ENCODE data around the gene DTNBP1.

Gene DTNBP1

DNA sequence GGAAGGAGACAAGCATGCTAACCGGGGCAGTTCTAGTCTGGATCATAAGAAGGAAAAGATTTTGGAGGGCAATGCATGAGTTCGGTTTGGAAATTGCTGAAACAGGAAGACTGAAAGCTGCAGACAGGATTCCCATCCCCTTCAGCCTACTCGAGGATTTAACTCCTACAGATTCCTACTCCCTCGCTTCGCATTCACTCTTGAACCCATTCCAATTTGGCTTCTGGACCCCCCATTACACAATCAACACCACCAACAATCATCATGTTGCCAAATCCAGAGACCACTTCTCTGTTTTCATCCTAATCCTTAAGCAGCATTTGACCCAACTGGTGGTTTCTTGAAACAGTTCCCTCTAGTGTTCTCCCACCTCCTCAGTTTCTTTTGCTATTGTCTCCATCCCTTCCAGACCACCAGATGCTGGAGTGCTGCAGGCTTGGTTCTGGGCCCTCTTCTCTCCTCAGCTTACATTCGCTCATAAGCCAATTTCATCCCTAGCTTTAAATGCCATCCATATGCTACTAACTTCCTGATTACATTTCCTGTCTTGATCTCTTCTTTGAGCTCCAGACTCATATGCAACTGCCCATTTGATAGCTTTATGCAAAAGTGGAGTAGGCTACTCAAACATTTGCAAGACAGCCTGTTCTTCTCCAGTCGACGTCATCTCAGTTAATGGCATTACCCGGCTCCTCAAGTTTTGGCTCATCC is 66.5 kb downstream of the DTNBP1 start:
- no peak overlapping the region for H3K9ac ChIP-seq (ENCODE audit: low read length)
- H3K27me3 ChIP-seq (replicated peaks; ENCODE audit: insufficient read depth, low read length), result no peaks in the 10 kb centered on the region
- no peaks in the 10 kb centered on the region for H3K9me2 ChIP-seq (replicated peaks; ENCODE audit: insufficient read depth, low read length)
- H3K27ac ChIP-seq (ENCODE audit: low read length), result no peak overlapping the region
- TF ChIP-seq, protein P1, sequence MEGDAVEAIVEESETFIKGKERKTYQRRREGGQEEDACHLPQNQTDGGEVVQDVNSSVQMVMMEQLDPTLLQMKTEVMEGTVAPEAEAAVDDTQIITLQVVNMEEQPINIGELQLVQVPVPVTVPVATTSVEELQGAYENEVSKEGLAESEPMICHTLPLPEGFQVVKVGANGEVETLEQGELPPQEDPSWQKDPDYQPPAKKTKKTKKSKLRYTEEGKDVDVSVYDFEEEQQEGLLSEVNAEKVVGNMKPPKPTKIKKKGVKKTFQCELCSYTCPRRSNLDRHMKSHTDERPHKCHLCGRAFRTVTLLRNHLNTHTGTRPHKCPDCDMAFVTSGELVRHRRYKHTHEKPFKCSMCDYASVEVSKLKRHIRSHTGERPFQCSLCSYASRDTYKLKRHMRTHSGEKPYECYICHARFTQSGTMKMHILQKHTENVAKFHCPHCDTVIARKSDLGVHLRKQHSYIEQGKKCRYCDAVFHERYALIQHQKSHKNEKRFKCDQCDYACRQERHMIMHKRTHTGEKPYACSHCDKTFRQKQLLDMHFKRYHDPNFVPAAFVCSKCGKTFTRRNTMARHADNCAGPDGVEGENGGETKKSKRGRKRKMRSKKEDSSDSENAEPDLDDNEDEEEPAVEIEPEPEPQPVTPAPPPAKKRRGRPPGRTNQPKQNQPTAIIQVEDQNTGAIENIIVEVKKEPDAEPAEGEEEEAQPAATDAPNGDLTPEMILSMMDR (IDR thresholded peaks at IDR 0.05; ENCODE audit: low read length), result no peak
- TF ChIP-seq EZH2phosphoT487 (IDR thresholded peaks at IDR 0.05; ENCODE audit: low read length), result no peak
- TF ChIP-seq EZH2 (optimal IDR thresholded peaks at IDR 0.05; ENCODE audit: low read depth, low read length), result no peak
- no peak overlapping the region for H3K4me3 ChIP-seq (ENCODE audit: low read length)
- peaks cover 36% of the 10 kb centered on the region for H3K79me2 ChIP-seq (ENCODE audit: low read length)
- H3K4me2 ChIP-seq (ENCODE audit: low read depth, low read length), result no peak overlapping the region
- no peak for DNase-seq
- no peaks in the 10 kb centered on the region for H3F3A ChIP-seq (ENCODE audit: insufficient read depth, low read length)
- no peak overlapping the region for H2AFZ ChIP-seq (ENCODE audit: low read length)
- no peaks in the 10 kb centered on the region for H4K20me1 ChIP-seq (ENCODE audit: insufficient read depth, low read length)
- no peaks in the 10 kb centered on the region for H3K4me1 ChIP-seq (ENCODE audit: low read length)
- no peaks in the 10 kb centered on the region for H3K36me3 ChIP-seq (replicated peaks; ENCODE audit: insufficient read depth, low read length)
- no peaks in the 10 kb centered on the region for H3K9me3 ChIP-seq (replicated peaks; ENCODE audit: insufficient read depth, low read length)

DNA sequence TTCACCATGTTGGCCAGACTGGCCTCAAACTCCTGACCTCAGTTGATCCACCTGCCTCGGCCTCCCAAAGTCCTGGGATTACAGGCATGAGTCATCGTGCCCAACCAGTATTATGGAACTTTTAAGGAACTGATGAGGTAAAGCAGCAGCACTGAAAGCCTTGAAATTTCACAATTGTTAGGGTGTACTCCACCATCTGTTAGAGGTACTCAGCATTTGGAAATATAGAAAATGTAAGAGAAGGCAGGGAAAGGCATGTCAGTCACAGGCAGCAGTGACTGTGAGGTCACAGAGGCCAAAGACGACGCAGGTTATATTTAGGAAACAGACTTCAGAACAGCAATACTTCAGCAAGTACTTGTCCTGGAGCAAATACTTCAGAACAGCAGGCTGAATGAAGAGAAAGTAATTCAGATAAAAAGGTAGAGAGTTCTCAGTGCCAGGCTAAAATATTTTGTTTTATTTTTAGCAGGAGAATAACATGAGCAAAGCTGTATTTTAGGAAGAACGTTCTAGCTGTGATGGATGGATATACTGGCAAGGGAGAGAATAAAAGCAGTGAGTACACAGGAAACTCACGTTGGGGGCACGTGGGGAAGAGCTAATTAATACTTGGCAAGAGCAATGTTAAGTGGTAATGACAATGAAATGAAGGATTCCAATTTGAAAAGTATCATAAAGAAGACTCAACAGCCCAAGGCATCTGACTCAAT is 67.2 kb downstream of the DTNBP1 start:
- Histone ChIP-seq H4K20me1 (ENCODE audit: insufficient read depth, low read length) (no peaks in the 10 kb centered on the region), H3K9me3 (replicated peaks; ENCODE audit: insufficient read depth, low read length) (no peaks in the 10 kb centered on the region), H3K9ac (ENCODE audit: low read length) (no peak overlapping the region), H3K27ac (ENCODE audit: low read length) (no peak overlapping the region), H3K36me3 (replicated peaks; ENCODE audit: insufficient read depth, low read length) (no peaks in the 10 kb centered on the region), H2AFZ (ENCODE audit: low read length) (no peak overlapping the region), H3K4me3 (ENCODE audit: low read length) (no peak overlapping the region), H3K27me3 (replicated peaks; ENCODE audit: insufficient read depth, low read length) (no peaks in the 10 kb centered on the region), H3F3A (ENCODE audit: insufficient read depth, low read length) (no peaks in the 10 kb centered on the region), H3K4me2 (ENCODE audit: low read depth, low read length) (no peak overlapping the region), H3K79me2 (ENCODE audit: low read length) (peaks cover 33% of the 10 kb centered on the region), H3K9me2 (replicated peaks; ENCODE audit: insufficient read depth, low read length) (no peaks in the 10 kb centered on the region), H3K4me1 (ENCODE audit: low read length) (no peaks in the 10 kb centered on the region)
- DNase-seq, result no peak
- TF ChIP-seq, protein P1 (IDR thresholded peaks at IDR 0.05; ENCODE audit: low read length), result no peak
- TF ChIP-seq EZH2 (optimal IDR thresholded peaks at IDR 0.05; ENCODE audit: low read depth, low read length), result no peak
- no peak for TF ChIP-seq EZH2phosphoT487 (IDR thresholded peaks at IDR 0.05; ENCODE audit: low read length)

DNA sequence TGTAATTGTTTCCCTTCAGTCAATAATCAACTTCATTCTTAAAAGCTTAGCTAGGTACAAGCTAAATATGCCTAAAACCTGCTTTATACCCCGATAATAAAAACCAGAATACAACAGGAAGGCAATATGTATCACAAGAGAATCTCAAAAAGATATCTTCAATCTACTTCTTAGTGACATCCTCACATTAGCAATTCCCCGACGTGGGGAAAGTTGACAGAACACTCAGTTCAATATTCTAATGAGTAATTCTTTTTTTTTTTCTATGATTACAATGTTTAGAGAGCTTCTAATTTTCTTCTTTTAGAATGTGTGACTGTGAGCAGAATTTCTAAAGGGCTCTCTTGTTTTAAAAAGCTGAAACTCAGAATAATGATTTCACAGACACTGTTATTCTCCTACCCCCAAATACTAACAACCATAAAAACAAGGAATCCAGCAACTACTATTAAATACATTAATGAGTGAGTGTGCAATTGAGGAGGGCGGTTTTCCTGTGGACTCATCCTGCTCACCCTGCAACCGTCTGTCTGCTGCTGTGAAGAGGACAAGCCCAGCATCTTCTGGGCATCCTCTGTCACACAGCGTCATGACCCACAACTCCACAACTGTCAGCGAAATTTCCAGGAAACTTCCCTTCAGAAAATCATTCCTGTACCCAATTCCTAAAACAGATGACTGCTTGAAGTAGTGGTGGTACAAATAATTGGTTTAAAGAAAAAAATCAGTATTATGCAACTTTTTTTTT is 68.1 kb downstream of the DTNBP1 start:
- H3K4me3 ChIP-seq (ENCODE audit: low read length), result no peak overlapping the region
- H3K79me2 ChIP-seq (ENCODE audit: low read length), result peaks cover 29% of the 10 kb centered on the region
- no peaks in the 10 kb centered on the region for H3K4me1 ChIP-seq (ENCODE audit: low read length)
- no peaks in the 10 kb centered on the region for H3K9me3 ChIP-seq (replicated peaks; ENCODE audit: insufficient read depth, low read length)
- no peaks in the 10 kb centered on the region for H3K9me2 ChIP-seq (replicated peaks; ENCODE audit: insufficient read depth, low read length)
- TF ChIP-seq EZH2 (optimal IDR thresholded peaks at IDR 0.05; ENCODE audit: low read depth, low read length) (no peak), EZH2phosphoT487 (IDR thresholded peaks at IDR 0.05; ENCODE audit: low read length) (no peak)
- TF ChIP-seq, protein P1 (IDR thresholded peaks at IDR 0.05; ENCODE audit: low read length), result no peak
- H4K20me1 ChIP-seq (ENCODE audit: insufficient read depth, low read length), result no peaks in the 10 kb centered on the region
- H3K9ac ChIP-seq (ENCODE audit: low read length), result no peak overlapping the region
- no peak overlapping the region for H2AFZ ChIP-seq (ENCODE audit: low read length)
- H3F3A ChIP-seq (ENCODE audit: insufficient read depth, low read length), result no peaks in the 10 kb centered on the region
- DNase-seq, result no peak
- no peak overlapping the region for H3K27ac ChIP-seq (ENCODE audit: low read length)
- no peaks in the 10 kb centered on the region for H3K36me3 ChIP-seq (replicated peaks; ENCODE audit: insufficient read depth, low read length)
- no peaks in the 10 kb centered on the region for H3K27me3 ChIP-seq (replicated peaks; ENCODE audit: insufficient read depth, low read length)
- H3K4me2 ChIP-seq (ENCODE audit: low read depth, low read length), result no peak overlapping the region
